MCF 10A (cell line): ENCODE measurements around the gene OR14J1. TPM values are rescaled to one million over a fixed set of nuclear protein-coding genes. Genes with fewer than 3 reads are reported as not detected.

Experiments
- BruUV-seq: library from RNA; stranded (reverse); fragments of 400-500 nt; replicated peaks from 2 replicates; lab custom pipeline; 2021; lab: Mats Ljungman, UMichigan
- CTCF ChIA-PET: fragments of 300-600 bp; sonication (Branson Sonifier 250); formaldehyde crosslinking; extraction: SDS; loops from one replicate; lab custom pipeline; 2021; ENCODE audit warnings: antibody characterized with exemption, inconsistent platforms; lab: Yijun Ruan, JAX
- POLR2A ChIA-PET: fragments of 300-600, 350-650 bp; sonication (Branson Sonifier 250); formaldehyde crosslinking; extraction: SDS; loops from one replicate; lab custom pipeline; 2020; ENCODE audit warnings: antibody characterized with exemption, inconsistent platforms; lab: Yijun Ruan, JAX
- DNase-seq: peaks from one replicate; pipeline ENCODE4 v3.0.0-alpha.2; 2018; ENCODE audit not compliant: unreplicated experiment
- H3K27ac Mint-ChIP-seq: one replicate; pipeline ENCODE4 v1.8.0; 2022; ENCODE audit warnings: mild to moderate bottlenecking, low read depth, mixed read lengths; ENCODE audit not compliant: unreplicated experiment
- H3K27me3 Mint-ChIP-seq: one replicate; pipeline ENCODE4 v1.8.0; 2022; ENCODE audit warnings: mixed read lengths; ENCODE audit not compliant: insufficient read depth, unreplicated experiment
- H3K36me3 Mint-ChIP-seq: one replicate; pipeline ENCODE4 v1.8.0; 2022; ENCODE audit warnings: mild to moderate bottlenecking, moderate library complexity, mixed read lengths; ENCODE audit not compliant: insufficient read depth, unreplicated experiment
- H3K4me1 Mint-ChIP-seq: one replicate; pipeline ENCODE4 v1.8.0; 2022; ENCODE audit warnings: mixed read lengths; ENCODE audit not compliant: insufficient read depth, unreplicated experiment
- H3K4me3 Mint-ChIP-seq: one replicate; pipeline ENCODE4 v1.8.0; 2022; ENCODE audit warnings: mild to moderate bottlenecking, moderate library complexity, mixed read lengths; ENCODE audit not compliant: unreplicated experiment
- H3K9me3 Mint-ChIP-seq: one replicate; pipeline ENCODE4 v1.8.0; 2022; ENCODE audit warnings: mixed read lengths; ENCODE audit not compliant: unreplicated experiment
- intact Hi-C: fragments of 100-400 bp; cut with micrococcal nuclease; formaldehyde crosslinking; loops from 2 replicates; pipeline ENCODE4 v1.14.1; 2022
- total RNA-seq: library from RNA; stranded (reverse); gene quantifications from 2 replicates; pipeline ENCODE4 v1.2.3, GENCODE V29; 2022
- TF ChIP-seq, protein P1 (sequence below): fragments of 200-600 bp; IDR thresholded peaks from one replicate; pipeline ENCODE4 v1.8.0; 2022; ENCODE audit warnings: antibody characterized with exemption, mild to moderate bottlenecking; ENCODE audit not compliant: unreplicated experiment

Gene OR14J1
- total RNA-seq, 1 experiment from 2014 or later, result not detected

- DNase-seq, result no peak
- Mint-ChIP-seq H3K27me3 (peaks cover 13% of the 10 kb centered on the region), H3K9me3 (no peaks in the 10 kb centered on the region), H3K36me3 (no peaks in the 10 kb centered on the region), H3K4me3 (no peak overlapping the region), H3K27ac (no peak overlapping the region), H3K4me1 (no peaks in the 10 kb centered on the region)
- intact Hi-C loops, result no loop called here
- ChIA-PET POLR2A (no interaction called here), CTCF (no interaction called here)
- TF ChIP-seq, protein P1, sequence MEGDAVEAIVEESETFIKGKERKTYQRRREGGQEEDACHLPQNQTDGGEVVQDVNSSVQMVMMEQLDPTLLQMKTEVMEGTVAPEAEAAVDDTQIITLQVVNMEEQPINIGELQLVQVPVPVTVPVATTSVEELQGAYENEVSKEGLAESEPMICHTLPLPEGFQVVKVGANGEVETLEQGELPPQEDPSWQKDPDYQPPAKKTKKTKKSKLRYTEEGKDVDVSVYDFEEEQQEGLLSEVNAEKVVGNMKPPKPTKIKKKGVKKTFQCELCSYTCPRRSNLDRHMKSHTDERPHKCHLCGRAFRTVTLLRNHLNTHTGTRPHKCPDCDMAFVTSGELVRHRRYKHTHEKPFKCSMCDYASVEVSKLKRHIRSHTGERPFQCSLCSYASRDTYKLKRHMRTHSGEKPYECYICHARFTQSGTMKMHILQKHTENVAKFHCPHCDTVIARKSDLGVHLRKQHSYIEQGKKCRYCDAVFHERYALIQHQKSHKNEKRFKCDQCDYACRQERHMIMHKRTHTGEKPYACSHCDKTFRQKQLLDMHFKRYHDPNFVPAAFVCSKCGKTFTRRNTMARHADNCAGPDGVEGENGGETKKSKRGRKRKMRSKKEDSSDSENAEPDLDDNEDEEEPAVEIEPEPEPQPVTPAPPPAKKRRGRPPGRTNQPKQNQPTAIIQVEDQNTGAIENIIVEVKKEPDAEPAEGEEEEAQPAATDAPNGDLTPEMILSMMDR, result no peak
- BruUV-seq, result no TSS peak
Measured at GRCh38 chr6:29263001-29263400, 38.5 kb upstream of the OR14J1 start.

DNA sequence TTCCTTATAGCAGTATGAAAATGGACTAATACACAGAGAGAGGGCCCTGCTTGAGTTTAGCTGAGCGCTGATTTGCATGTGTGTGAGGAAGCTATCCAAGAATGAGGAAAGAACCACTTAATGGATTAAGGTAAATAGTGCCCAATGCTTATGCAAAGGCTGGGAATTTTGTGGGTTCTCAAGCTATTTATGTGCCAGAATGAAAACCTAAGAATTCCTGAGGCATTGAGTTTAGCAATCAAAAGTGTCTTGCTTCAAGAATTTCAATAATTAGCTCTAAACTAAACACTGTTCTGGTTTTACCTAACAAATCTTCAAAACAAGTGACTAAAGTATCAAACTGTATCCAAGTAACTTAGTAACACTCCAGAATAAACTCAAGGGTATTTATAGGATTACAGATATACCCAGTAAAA, 7.0 kb upstream of the OR14J1 start:
- no peaks in the 10 kb centered on the region for H3K9me3 Mint-ChIP-seq
- intact Hi-C loops, result no loop called here
- H3K27ac Mint-ChIP-seq, result no peak overlapping the region
- no peak overlapping the region for H3K4me3 Mint-ChIP-seq
- ChIA-PET POLR2A (no interaction called here), CTCF (interaction anchor here (0.6 to 0.7 kb wide), 2 partner anchors 9 to 297 kb away, joined by 3 read pairs; no protein-coding TSS in a partner anchor)
- no peaks in the 10 kb centered on the region for H3K4me1 Mint-ChIP-seq
- no peaks in the 10 kb centered on the region for H3K27me3 Mint-ChIP-seq
- BruUV-seq, result no TSS peak
- no peak for DNase-seq
- no peaks in the 10 kb centered on the region for H3K36me3 Mint-ChIP-seq
- TF ChIP-seq, protein P1, result no peak

GRCh38 chr6:29295181-29295585, 6.3 kb upstream of the OR14J1 start:
- H3K27ac Mint-ChIP-seq, result no peak overlapping the region
- H3K27me3 Mint-ChIP-seq, result no peaks in the 10 kb centered on the region
- no TSS peak for BruUV-seq
- no peak overlapping the region for H3K4me3 Mint-ChIP-seq
- H3K4me1 Mint-ChIP-seq, result no peaks in the 10 kb centered on the region
- ChIA-PET CTCF (no interaction called here), POLR2A (no interaction called here)
- no peaks in the 10 kb centered on the region for H3K9me3 Mint-ChIP-seq
- H3K36me3 Mint-ChIP-seq, result no peaks in the 10 kb centered on the region
- intact Hi-C loops, result no loop called here
- DNase-seq, result no peak
- TF ChIP-seq, protein P1, result no peak

GRCh38 chr6:29295623-29296022, 5.9 kb upstream of the OR14J1 start:
- BruUV-seq, result no TSS peak
- Mint-ChIP-seq H3K4me1 (no peaks in the 10 kb centered on the region), H3K36me3 (no peaks in the 10 kb centered on the region), H3K9me3 (no peaks in the 10 kb centered on the region), H3K4me3 (no peak overlapping the region), H3K27ac (no peak overlapping the region), H3K27me3 (no peaks in the 10 kb centered on the region)
- POLR2A ChIA-PET, result no interaction called here
- no peak for DNase-seq
- intact Hi-C loops, result no loop called here
- CTCF ChIA-PET, result interaction anchor here (0.6 kb wide), 1 partner anchor 1221 kb away, joined by 3 read pairs; no protein-coding TSS in a partner anchor
- TF ChIP-seq, protein P1, result no peak
